Right hindlimb (tissue), 1 donor: ENCODE data around the gene MAPK12.

Experiments
- DNase-seq: peaks from one replicate; pipeline ENCODE4 v3.0.0-alpha.2; 2018

The MAPK12 gene

GRCh38 chr22:50266994-50267393 is 5.5 kb upstream of the MAPK12 start:
- no peak for DNase-seq

DNA sequence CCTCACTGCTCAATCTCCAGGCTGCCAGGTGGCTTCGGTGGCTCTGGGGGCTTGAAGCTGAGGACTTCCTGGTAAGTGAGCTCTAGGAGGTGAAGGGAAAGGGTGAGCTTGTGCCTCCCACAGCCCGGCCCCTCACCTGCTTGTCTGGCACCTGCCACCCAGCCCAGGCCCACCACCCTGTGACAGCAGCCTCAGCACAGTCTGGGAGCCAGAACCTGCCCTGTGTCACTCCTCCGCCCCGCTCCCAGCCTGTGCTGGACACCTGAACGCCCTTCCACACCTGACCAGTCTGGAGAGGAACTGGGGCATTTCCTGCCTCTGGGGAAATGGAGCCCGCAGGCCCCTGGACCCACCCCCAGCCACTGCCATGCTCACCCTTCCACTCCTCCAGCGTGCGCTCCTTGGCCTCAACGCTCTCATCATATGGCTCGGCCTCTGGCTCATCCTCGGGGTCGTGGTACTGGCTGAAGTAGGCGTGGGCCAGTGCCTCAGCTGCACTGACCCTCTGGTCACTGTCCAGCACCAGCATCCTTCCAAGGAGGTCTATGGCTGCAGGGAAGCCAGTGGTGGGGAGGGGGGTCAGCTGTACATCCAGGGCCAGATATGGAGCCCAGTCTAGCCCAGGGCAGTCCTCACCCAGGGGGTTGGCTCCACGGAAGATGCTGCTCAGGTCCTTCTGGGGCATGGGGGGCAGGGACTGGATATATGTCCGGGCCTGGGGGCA is 3.6 kb upstream of the MAPK12 start:
- DNase-seq: no peak

GRCh38 chr22:50264104-50264745 is 2.7 kb upstream of the MAPK12 start:
- DNase-seq: no peak

DNA sequence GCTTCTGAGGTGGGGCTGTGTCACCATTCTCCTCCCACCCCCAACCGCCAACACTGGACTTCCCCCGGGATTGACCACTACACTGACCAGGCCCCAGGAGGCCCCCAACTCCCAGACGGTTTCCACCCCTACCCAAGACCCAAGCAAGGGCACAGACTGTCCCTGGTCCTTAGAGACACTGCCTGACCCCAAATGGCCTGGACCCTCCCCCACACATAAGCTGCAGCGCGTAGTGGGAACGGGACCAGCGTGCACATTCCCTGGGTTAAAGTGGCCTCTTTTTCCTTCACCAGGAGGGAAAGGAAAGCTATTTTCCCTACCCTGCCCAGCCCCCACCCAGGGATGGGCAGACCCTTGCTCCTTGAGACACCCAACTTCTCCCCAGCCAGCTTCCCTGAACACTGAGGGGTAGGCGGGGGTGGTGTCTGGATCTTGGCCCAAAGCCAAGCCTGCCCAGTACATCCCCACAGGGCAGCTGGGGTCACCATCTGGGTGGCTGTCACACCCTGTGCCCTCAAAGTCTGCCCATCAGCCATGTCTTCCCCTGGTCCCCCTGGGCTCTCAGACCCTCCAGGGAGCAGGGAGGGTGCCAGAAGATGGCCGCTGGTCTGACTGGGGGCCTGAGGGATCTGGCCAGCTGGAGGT is 1.6 kb upstream of the MAPK12 start:
- DNase-seq: no peak

DNA sequence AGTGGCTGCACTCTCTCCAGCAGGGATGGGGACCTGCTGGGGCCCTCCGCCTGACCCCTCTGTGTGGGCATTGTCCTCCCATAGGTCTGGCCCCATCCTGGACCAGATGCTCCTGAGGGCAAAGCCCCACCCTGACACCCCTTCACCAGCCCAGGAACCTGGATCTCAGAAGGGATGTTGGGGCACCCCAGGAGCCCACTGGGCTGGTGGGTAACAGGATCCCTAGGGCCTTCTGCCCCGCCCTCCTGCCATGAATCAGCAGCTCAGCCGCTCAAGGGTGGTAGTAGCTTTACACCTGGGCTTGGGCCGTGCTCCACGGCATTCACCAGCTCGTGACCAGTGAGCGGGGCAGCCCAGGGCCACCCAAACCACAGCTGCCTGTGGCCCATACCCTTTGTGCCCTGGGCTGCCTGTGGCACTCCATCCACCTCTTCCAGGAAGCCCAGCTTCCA is 1.0 kb upstream of the MAPK12 start:
- DNase-seq: no peak

DNA sequence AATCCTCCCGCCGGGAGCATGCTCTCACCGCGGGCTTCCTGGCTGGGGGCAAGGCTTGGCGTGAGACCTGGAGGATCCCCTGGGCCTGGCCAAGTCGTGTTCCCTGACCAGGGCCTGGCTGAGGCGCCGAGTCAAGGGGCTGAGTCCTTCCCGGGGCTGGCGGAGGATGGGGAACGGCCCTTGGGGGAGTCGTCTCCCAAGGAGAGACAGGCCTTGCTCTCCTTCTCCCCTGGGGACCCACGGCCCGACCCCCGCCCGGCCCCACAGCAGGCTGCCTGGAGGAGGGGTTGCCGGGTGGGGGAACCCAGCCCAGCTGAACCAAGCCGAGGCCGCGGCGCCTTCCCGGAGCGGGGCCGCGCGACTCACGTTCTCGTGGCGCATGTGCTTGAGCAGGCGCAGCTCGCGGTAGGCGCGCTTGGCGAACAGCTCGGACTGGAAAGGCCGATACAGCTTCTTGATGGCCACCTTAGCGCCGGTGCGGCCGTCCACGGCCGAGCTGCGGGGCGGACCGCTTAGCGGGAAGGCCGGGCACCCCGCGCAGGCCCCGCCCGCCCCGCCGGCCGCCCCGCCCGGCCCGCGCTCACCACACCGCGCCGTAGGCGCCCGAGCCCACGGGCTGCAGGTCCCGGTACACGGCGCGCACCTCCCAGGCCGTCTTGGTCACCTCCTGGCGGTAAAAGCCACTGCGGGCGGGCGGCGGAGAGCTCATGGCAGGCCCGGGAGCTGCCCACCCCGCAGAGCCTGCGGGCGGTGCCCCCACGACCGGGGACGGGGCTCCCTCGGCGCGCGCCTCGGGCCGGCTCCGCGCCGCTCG is 475 bp downstream of the MAPK12 start:
- DNase-seq: peak; percentile 71

- DNase-seq: no peak
Measured at GRCh38 chr22:50260434-50260800, 1.1 kb downstream of the MAPK12 start.

DNA sequence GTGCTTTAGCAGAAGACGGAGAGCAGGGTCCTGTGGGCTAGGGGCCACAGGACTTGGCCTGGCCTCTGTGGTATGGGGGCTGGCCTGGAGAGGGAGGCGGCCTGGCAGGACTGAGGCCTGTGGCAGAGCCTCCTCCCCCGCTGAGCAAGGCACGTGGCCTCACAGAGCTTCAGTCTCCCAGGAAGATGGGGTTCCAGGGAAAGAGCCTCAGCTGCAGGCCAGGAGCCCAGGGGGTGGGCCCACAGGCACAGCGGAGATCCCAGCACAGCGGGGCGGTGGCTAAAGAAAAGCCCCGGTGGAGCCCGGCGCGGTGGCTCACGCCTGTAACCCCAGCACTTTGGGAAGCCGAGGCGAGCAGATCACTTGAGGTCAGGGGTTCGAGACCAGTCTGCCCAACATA is 2.2 kb downstream of the MAPK12 start:
- no peak for DNase-seq

DNA sequence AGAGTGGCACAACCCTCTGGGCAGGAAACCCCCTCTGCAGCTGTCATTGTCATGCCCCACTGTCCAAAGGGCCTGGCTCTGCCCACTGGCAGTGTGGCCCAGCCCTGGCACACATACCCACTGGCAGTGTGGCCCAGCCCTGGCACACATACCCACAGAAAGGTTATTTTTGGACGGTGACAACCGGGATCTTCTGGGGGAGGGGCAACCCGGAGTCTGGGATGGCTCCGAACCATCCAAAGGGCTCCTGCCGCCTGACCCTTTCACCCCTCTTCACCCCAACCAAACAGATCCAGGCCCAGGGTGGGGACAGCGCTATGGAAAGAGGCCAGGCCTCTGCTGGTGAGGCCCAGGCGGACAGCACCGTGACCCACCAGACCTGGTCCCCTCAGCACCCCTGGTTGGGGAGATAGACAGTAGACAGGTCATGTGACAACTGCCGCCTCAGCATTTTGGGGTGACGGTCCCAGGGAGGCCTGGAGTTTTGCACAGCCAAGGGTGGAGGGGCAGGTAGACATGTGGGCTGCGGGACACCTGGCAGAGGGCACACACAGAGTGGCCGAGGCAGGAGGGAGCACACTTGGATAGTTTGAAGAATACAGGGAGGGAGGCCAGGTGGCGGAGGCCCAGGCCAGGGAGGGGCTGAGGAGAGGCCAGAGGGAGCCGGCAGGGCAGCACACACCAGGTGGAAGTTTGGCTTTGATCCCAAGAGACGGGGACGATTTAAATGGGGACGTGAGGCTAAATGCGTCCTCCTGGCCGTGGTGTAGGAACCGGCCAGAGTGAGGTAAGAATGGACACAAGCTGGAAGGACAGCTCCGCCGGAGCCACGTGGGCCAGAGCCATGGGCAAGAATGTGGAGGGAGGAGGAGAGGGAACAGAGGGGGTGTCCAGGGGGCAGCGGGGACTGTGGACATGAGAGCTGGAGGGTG is 2.9 kb downstream of the MAPK12 start:
- no peak for DNase-seq

DNA sequence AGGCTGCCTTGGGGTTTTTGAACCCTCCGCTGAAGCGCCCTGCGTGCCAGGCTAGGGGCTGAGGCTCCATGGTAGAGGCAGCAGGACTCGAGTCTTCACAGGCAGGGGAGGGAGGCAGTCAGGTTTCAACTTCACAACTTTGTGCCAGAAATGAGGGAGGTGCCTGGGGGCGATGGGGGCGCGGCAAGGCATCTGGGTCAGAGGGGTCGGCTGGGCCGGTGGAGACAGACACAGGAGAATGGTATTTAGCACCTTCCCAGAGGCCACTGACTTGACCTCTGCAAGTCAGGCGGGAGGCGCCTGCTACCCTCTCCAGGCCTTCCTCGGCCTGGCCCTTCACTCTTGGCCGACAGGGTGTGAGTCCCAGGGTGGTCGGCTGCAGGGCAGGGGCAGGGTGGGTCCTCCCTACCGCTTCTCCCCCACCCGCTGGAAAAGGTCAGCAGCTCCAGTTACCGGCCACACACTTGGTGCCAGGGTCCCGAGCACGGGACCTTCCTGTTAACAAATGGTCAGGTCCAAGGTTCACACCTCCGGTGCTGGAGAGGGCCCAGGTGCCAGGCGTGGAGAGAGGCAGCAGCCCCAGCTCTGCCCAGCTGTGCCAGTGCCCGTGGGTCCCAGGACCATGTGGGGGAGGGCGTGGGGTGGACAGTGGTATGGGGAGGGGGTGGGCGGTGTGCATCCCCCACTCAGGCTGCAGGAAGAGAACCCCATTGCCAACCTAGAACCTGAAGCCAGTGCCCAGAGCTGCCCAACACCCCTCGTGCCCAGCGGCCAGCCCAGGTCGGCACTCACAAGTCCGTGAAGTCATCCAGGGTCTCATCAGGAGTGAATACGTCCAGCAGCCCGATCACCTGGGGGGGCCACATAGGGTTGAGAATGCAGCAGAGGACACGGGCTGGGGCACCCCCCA is 3.8 kb downstream of the MAPK12 start:
- no peak for DNase-seq

DNA sequence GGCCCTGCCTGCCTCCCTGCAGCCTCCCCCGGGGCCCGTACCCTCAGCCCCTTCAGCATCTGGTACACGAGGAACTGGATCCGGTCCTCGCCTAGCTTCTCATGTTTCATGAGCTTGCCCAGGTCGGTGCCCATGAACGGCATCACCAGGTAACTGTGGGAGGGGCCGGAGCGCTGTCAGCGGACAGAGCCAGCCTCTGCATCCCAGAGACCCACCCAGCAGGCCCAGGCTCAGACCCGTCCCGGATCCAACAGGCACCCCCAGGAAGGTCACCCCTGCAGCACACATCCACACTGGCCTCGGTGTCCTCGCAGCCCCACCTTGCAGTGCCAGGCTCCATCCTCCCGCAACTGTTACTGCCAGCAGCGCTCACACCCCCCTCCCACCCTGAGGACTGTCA is 4.4 kb downstream of the MAPK12 start:
- DNase-seq: no peak

DNA sequence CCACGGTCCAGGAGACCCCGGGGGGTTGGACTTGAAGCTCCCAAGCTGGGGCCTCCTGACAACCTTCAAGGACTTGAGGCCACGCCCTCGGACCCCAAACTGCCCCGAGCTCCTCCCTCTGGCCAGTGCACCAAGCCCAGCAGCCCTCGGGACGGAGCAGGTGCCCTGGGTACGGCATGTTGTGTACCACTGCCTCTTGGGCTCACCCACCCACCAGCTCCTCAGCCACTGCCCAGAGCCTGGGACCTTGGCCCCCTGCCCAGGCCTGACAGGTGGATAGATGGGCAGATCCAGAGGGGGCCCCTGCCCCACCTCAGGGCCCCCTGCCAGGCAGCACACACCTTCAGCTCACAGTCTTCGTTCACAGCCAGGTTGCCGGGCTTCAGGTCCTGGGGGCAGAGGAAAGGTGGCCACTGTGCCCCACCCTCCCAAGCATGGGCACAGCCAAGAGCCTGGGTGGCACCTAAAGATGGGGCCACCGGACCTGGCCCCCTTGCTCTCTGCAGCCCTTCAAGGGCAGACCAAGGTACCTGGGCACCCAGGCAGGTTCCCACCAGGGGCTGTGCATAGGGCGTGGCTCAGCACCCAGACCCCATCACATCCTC is 5.1 kb downstream of the MAPK12 start:
- DNase-seq: no peak

- DNase-seq: no peak
Measured at GRCh38 chr22:50255607-50256006, 5.9 kb downstream of the MAPK12 start.

DNA sequence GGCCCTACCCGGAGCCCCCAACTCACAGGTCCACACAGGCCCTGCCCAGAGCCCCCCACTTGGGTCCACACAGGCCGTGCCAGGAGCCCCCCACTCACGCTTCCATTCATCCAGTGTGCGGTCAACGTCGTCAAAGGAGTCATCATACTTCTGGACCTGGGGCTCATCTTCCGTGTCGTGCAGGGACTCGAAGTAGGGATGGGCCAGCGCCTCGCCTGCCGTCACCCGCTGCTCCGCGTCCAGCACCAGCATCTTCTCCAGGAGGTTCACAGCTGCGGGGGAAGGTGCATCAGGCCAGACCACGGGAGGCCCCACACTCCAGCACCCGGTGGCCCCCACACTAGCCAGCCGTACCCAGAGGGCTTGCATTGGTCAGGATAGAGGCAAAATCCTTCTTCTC is 6.4 kb downstream of the MAPK12 start:
- no peak for DNase-seq

DNA sequence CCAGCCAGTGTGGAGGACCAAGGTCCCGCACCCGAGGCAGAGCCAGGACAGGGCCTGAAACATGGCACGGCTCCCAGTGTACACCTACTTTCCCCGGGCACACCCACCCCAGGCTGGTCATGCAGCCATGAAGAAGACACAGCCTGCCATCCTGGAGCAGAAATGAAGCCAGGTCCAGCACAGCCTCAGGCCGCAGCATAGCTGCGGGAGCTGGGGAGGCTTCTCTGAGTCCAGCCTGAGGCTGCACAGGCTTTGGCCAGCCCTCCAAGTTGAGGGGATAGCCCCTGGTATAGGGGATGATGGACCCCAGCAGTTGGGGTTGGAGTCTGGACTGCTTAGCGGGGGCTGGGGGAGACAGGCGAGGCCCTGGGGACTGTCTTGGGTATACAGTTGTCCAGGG is 7.5 kb downstream of the MAPK12 start:
- peak; percentile 15 for DNase-seq

DNA sequence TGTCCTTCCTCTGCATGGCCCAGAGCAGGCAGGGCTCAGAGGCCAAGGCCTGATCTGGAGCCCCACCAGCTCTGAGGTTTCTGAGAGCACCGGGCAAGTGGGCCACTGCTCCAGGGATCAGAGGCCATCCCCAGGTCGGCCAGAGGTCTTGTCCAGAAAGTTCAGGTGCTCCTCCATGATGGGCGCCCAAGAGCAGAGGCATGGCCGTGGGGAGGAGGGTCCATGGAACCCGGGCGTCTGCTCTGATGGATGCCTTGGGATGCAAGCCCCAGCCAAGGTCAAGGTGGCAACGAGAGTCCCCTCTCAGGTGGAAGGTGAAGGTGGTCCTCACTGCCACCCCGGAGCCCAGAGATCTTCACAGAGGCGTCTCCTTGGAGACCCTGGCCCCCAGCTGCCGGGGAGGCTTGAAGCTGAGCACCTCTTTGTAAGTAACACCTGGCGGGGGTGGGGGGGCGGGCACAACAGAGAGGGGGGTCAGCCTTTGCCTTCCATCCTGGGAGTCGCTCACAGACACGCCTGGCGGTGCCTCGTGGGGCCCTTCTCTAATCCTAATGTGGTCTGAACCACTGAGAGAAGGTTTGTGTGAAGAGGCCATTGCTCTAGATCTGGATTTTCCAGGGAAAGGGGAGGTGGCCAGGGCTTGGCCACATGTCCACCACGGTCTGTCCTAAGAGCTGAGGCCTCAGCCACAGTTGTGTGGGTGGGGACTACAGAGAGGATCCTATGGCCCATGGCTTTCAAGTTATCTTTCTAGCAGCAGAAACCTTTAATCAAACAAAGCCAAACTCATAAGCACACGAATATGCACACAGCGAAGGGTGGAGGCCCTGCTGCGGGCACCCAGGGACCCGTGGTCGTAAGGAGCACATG is 8.2 kb downstream of the MAPK12 start:
- DNase-seq: peak; percentile 23

GRCh38 chr22:50252082-50253045 is 9.1 kb downstream of the MAPK12 start:
- DNase-seq: peak; percentile 73

DNA sequence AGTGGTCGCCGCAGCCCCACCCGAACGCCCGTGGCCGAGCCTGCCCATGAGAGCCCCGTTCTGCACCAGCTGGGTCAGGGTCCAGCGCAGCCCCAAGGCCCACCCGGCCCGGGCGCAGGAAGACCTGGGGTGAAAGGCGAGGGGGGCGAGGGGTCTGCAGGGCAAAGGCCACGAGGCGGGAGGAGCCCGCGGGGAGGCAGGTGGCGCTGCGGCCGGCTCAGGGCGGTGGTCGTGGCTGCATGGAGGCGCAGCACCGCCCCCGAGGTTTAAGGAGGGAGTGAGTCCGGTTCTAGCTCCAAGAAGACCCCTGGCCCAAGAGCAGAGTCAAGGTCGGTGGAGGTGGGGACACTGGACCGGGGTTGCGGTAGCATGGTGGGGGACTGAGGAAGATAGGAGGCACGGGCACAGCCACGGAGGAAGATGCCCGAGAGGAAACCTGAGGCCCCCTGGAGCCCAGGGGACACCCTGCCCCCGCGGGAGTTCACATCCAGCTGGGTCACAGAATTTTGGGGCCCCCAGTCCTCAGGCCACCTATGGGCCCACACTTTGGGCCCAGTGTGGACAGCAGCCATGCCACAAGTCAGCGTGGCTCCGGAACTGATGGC is 9.9 kb downstream of the MAPK12 start:
- no peak for DNase-seq
